GM12873 (cell line): ENCODE results near the gene UBL7.
A peak's percentile ranks its signal among the peaks of the same experiment; 100 is the strongest.

Experiments used
- TF ChIP-seq, protein P1 (sequence below): IDR thresholded peaks from 2 replicates; pipeline ENCODE4 v1.5.1; 2012; ENCODE audit warnings: low read depth, mild to moderate bottlenecking, moderate library complexity, low read length, control low read depth; ENCODE audit not compliant: insufficient read depth; ENCODE audit errors: missing control alignments

UBL7 gene, protein sequence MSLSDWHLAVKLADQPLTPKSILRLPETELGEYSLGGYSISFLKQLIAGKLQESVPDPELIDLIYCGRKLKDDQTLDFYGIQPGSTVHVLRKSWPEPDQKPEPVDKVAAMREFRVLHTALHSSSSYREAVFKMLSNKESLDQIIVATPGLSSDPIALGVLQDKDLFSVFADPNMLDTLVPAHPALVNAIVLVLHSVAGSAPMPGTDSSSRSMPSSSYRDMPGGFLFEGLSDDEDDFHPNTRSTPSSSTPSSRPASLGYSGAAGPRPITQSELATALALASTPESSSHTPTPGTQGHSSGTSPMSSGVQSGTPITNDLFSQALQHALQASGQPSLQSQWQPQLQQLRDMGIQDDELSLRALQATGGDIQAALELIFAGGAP

DNA sequence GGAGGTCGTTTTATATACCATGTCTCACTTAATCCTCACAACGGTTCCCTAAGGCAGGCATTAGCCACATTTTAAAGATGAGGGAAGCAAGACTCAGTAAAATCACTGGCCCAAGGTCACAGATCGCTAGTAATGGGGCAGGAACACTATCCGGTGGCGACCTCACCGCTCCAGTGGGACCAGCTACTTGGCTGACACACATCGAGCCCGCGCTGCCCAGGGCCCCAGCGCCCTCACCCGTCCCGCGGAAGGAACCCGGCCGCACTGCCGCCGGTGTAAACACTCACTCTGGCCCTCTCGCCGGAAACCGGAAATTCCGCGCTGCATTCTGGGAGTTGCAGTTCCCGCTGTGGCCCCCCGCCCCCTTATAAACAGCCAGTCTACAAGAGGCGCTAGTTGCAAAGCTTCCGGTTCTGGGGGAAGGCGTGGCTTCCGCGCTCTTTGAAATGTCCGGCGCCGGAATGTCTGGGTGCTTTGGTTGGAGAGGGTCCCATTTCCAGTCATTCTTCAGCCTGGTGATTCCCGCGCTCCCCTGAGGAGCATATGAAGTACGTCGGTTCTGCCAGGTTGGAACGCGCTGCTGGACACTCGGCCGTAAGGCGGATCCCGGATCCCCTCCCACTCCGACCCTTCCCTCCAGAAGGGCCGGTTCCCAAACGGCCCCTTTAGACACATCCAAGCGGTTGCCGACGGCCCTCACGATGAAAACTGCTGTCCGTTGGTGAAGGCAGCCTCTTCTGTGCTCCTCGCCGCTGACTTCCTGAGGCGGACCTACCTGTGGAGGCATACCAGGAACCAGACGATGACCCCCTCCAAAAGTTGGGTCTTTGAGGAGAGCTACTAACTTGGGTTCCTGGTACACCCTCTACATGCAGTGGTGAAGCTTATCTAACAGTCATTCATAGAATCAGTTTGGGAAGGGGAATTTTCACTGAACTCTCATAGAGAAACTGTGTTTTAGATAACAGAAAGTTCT lies at the start of gene UBL7:
Gene UBL7, minus strand, starts transcription at position 290 of the 976 bp plus-strand sequence. CDS start 2,293 bp downstream, outside the sequence.
- TF ChIP-seq, protein P1, sequence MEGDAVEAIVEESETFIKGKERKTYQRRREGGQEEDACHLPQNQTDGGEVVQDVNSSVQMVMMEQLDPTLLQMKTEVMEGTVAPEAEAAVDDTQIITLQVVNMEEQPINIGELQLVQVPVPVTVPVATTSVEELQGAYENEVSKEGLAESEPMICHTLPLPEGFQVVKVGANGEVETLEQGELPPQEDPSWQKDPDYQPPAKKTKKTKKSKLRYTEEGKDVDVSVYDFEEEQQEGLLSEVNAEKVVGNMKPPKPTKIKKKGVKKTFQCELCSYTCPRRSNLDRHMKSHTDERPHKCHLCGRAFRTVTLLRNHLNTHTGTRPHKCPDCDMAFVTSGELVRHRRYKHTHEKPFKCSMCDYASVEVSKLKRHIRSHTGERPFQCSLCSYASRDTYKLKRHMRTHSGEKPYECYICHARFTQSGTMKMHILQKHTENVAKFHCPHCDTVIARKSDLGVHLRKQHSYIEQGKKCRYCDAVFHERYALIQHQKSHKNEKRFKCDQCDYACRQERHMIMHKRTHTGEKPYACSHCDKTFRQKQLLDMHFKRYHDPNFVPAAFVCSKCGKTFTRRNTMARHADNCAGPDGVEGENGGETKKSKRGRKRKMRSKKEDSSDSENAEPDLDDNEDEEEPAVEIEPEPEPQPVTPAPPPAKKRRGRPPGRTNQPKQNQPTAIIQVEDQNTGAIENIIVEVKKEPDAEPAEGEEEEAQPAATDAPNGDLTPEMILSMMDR = peak; percentile 7

DNA sequence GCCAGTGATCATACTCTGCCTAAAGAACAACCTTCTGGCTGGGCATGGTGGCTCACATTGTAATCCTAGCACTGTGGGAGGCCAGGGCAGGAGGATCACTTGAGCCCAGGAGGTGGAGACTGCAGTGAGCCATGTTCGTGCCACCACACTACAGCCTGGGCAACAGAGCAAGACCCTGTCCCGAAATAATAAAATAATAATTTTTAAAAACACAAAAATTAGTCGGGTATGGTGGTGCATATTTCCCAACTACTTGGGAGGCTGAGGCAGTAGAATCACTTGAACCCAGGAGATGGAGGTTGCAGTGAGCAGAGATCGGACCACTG lies 45.5 kb upstream of the UBL7 start:
- TF ChIP-seq, protein P1 = no peak

DNA sequence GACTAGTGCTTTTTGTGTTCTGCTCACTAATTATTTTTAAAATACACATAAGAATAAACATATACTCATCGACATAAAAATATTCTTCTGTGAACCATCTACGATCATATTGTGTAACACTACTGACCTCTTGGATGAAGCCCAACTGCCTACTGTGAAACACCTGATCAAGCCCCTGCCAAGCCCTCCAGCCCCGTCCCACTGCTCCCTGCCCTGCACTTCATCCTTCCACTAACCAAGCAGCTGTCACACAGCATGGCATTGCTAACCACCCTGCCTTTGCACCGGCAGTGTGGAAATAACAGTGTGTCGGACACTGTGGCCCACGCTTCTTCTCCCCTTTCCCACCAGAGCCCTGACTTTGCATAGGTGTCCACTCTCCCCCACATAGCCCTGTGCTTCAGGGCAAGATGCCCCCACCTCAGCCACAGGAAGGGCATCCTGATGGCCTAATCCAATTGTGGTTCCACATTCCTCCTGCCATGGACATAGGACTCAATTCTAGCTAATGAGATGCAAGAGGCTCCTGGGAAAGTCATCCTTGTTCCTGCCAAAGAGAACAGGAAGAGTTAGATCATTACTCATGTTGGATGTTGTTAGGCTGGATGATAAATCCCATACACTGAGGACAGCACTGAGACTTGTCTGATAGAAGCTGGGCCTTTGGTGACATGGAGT lies 45.0 kb upstream of the UBL7 start:
- TF ChIP-seq, protein P1 = no peak

GRCh38 chr15:74504836-74505235 lies 43.9 kb upstream of the UBL7 start:
- TF ChIP-seq, protein P1 = no peak

- TF ChIP-seq, protein P1 = no peak
Observed at GRCh38 chr15:74504418-74504817, 43.5 kb upstream of the UBL7 start.

DNA sequence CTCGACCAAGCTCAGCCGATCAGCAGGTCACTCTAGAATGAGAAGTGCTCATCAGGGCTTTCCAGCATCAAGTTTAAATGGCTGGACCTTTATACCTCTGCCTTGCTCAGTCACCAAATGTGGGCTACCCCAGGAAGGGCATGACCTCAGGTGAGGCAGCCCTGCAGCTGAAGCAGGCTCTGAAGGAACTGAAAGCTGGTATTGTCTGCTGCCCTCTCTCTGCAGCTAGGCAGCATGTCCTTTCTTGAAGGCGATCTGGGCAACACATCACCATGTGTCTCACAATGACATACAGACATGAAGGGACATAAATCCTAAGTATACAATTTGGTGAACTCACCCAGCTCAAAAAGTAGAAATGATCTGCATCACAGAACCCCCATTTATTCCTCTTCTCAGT lies 41.3 kb upstream of the UBL7 start:
- TF ChIP-seq, protein P1 = peak; percentile 24
